ENCODE measurements around the gene OR2T11.

DNA sequence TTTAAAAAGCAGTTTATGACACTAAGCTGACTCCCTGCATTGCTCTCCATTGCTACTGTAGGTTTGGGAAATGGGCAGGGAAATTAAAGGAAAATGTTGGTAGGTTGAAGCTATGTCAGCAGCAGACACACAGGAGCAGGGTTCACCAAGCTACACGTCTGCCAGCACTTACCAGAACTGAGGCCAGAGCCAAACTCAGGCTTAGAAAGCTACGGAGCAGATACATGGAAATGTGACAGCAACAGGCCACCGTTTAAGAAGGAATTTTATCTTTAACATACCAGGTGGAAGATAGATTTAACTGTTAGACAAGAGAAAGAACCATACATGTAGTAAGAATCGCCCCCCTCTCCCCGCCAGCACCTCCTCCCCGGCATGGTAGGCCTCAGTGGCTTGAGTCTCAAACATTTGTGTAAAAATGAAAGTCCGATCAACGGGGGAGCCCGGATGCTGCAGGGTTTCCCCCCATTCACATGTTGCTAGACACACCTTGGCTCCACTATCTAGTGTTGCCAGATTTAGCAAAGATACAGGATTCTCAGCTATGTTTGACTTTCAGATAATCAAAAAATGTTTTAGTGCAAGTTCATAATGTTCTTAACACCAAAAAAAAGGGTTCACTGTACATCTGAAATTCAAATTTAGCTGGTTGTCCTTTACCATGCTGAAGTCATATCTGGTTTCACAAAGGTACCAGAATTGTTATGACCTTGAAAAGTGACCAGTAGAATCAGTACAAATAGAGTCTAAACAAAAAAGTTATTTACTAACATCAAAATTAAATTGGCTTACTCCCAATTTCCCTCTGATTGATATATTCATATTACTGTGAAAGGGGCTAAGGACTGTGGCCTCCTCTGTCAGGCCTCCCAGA, 6.7 kb downstream of the OR2T11 start:
- TF ChIP-seq, protein P1, sequence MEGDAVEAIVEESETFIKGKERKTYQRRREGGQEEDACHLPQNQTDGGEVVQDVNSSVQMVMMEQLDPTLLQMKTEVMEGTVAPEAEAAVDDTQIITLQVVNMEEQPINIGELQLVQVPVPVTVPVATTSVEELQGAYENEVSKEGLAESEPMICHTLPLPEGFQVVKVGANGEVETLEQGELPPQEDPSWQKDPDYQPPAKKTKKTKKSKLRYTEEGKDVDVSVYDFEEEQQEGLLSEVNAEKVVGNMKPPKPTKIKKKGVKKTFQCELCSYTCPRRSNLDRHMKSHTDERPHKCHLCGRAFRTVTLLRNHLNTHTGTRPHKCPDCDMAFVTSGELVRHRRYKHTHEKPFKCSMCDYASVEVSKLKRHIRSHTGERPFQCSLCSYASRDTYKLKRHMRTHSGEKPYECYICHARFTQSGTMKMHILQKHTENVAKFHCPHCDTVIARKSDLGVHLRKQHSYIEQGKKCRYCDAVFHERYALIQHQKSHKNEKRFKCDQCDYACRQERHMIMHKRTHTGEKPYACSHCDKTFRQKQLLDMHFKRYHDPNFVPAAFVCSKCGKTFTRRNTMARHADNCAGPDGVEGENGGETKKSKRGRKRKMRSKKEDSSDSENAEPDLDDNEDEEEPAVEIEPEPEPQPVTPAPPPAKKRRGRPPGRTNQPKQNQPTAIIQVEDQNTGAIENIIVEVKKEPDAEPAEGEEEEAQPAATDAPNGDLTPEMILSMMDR (IDR thresholded peaks at IDR 0.05): no peak
- TF ChIP-seq RFX5 (IDR thresholded peaks at IDR 0.05): no peak
- TF ChIP-seq, protein P2, sequence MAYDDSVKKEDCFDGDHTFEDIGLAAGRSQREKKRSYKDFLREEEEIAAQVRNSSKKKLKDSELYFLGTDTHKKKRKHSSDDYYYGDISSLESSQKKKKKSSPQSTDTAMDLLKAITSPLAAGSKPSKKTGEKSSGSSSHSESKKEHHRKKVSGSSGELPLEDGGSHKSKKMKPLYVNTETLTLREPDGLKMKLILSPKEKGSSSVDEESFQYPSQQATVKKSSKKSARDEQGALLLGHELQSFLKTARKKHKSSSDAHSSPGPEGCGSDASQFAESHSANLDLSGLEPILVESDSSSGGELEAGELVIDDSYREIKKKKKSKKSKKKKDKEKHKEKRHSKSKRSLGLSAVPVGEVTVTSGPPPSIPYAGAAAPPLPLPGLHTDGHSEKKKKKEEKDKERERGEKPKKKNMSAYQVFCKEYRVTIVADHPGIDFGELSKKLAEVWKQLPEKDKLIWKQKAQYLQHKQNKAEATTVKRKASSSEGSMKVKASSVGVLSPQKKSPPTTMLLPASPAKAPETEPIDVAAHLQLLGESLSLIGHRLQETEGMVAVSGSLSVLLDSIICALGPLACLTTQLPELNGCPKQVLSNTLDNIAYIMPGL (CRISPR knock-in tag; IDR thresholded peaks at IDR 0.05; ENCODE audit: borderline replicate concordance): no peak
- TF ChIP-seq, protein P3, sequence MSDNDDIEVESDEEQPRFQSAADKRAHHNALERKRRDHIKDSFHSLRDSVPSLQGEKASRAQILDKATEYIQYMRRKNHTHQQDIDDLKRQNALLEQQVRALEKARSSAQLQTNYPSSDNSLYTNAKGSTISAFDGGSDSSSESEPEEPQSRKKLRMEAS (IDR thresholded peaks at IDR 0.05): no peak
- no peak for TF ChIP-seq ESRRA (IDR thresholded peaks at IDR 0.05; ENCODE audit: borderline replicate concordance, low read length)
- TF ChIP-seq POLR2AphosphoS2 (conservative IDR thresholded peaks at IDR 0.05; ENCODE audit: low read length): no peak
- no peak for TF ChIP-seq KDM1A (IDR thresholded peaks at IDR 0.05; ENCODE audit: low read depth)
- no peak for TF ChIP-seq CHD4 (IDR thresholded peaks at IDR 0.05; ENCODE audit: borderline replicate concordance)
- no peak for TF ChIP-seq HEYL (CRISPR knock-in tag; IDR thresholded peaks at IDR 0.05)

Data from A549 (cell line).